Measurements from ENCODE around the gene FBXO15.

FBXO15 gene

DNA sequence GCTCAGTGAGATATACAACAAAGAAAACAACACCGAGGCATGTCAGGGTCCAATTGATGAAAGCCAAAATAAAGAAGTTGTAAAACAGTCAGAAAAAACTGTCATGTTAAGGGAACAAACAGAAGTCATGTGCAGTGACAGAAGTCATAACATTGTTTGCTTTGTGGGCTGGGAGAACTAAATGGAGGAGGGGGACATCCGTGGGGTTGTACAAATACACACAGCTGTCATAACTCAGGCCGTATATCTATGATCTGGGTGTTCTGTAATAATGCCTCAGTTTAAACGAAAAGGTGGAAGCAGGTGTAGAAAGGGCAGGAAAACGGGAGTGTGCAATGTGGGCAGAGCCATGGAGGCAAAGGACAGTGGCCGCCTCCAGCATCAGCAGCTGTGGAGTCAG, 28.0 kb upstream of the FBXO15 start:
- DNase-seq (ENCODE audit: low read depth): no peak
- H3K4me3 ChIP-seq (ENCODE audit: low read depth, low read length): no peak overlapping the region
- in situ Hi-C loops (cut with HindIII; ENCODE audit: low sequenced_read_pairs): loop anchor here (25.0 kb wide), 2 partner anchors 162 to 287 kb away; partner anchors contain the start of gene DIPK1C
- no peak for TF ChIP-seq CTCF (IDR thresholded peaks at IDR 0.05; ENCODE audit: low read depth, low read length, missing control alignments)

DNA sequence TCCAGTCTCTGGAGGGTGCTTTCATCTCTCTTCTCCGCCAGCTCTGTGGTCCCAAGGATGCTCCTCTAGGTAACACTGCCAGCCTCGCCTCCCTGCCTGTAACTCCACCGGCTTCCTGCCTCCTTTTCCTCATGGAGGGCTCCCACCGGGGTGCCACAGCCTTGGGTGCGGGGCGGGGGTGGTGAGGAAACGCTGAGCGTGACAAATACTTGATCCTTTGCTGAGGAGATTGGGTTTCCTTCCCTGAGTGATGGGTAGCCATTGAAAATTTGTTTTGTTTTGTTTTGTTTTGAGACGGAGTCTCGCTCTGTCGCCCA, 25.8 kb upstream of the FBXO15 start:
- H3K4me3 ChIP-seq (ENCODE audit: low read depth, low read length): no peak overlapping the region
- in situ Hi-C loops (cut with HindIII; ENCODE audit: low sequenced_read_pairs): loop anchor here (25.0 kb wide), 1 partner anchor 89 kb away; no protein-coding TSS in a partner anchor
- no peak for TF ChIP-seq CTCF (IDR thresholded peaks at IDR 0.05; ENCODE audit: low read depth, low read length, missing control alignments)
- no peak for DNase-seq (ENCODE audit: low read depth)

DNA sequence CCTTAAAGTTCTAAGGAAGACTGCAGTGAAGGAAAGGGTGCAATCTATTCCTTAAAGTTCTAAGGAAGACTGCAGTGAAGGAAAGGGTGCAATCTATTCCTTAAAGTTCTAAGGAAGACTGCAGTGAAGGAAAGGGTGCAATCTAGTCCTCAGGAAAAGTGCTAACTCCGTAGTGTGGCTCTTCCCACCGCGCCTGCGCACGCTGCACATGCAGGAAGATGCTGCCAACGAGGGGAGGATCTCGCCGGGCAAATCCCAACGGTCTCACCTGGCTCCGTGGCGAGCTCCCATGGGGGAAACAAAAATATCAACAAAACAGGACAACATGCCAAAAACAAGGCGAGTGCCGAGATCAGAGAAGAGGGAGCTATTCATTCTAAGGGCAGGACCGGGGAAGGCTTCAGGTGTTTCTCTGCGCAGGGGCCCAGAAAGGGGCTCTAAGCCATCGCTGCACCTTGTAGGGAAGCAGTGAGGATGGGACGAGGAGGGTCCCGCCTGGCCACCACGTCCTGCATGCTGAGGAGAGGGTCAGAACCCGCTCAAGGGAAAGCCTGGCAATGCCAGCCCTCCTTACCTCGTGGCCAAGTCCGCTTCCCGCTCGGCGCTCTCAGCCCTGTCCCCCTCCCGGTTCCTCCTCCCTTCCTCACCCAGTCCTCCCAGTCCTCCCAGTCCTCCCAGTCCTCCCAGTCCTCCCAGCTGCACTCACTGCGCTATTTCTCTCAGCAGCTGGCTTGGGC, 25.2 kb upstream of the FBXO15 start:
- DNase-seq (ENCODE audit: low read depth): no peak
- H3K4me3 ChIP-seq (ENCODE audit: low read depth, low read length): no peak overlapping the region
- in situ Hi-C loops (cut with HindIII; ENCODE audit: low sequenced_read_pairs): loop anchor here (25.0 kb wide), 1 partner anchor 89 kb away; no protein-coding TSS in a partner anchor
- no peak for TF ChIP-seq CTCF (IDR thresholded peaks at IDR 0.05; ENCODE audit: low read depth, low read length, missing control alignments)

DNA sequence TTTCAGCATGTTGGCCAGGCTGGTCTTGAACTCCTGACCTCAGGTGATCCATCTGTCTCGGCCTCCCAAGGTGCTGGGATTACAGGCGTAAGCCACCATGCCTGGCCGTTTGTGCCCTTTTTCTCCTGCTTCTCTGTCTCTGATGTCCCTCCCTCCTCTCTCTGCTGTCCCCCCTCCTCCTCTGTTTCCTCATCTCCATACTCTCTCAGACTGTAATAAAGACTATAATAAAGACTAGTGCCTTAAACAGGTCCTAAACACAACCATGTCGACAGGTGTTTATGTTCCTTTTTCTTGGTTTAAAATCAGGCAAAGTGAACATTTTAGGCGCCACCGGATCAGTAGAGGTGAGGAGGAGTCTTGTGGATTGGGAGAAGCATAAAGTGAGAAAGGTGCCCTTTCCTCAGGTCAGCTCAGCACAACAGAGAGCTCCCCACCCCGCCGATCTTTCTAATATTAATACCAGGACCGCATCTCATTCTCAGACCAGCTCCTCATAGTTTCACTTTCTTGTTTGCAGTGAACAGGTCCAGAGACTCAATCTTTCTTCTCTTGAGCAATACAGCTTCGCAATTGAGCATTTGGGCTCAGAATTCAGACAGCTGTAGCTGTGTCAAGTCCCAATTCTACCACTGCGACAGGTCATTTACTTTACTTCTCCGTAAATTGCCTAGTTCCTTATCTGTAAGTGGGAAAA, 24.4 kb upstream of the FBXO15 start:
- no peak for DNase-seq (ENCODE audit: low read depth)
- H3K4me3 ChIP-seq (ENCODE audit: low read depth, low read length): no peak overlapping the region
- in situ Hi-C loops (cut with HindIII; ENCODE audit: low sequenced_read_pairs): loop anchor here (25.0 kb wide), 1 partner anchor 90 kb away; no protein-coding TSS in a partner anchor
- no peak for TF ChIP-seq CTCF (IDR thresholded peaks at IDR 0.05; ENCODE audit: low read depth, low read length, missing control alignments)

DNA sequence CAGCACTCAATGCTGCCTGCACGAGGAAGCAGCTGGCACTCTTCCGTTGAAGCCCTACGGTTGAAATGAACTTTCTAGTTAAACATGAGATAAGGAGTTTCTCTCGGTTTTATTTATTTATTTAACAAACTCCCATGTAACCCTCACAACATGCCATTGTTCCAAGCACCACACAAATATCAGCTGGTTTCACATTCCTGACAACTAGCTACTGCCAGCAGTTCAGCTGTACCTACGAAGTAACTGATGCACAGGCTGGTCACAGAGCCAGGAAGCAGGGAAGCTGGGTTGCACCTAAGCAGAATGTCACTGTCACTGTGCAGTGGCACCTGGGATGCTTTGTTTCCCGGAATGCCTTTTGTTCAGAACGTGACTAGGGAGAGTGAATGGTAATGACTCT, 18.8 kb upstream of the FBXO15 start:
- DNase-seq (ENCODE audit: low read depth): no peak
- in situ Hi-C loops (cut with HindIII; ENCODE audit: low sequenced_read_pairs): loop anchor here (25.0 kb wide), 1 partner anchor 96 kb away; no protein-coding TSS in a partner anchor
- no peak for TF ChIP-seq CTCF (IDR thresholded peaks at IDR 0.05; ENCODE audit: low read depth, low read length, missing control alignments)

GRCh38 chr18:74163019-74163660, 15.5 kb upstream of the FBXO15 start:
- no peak for DNase-seq (ENCODE audit: low read depth)
- in situ Hi-C loops (cut with HindIII; ENCODE audit: low sequenced_read_pairs): loop anchor here (25.0 kb wide), 1 partner anchor 99 kb away; no protein-coding TSS in a partner anchor

More for the DNA sequence above, 18.8 kb upstream of the FBXO15 start:
- no peak overlapping the region for H3K4me3 ChIP-seq (ENCODE audit: low read depth, low read length)

More at GRCh38 chr18:74163019-74163660, 15.5 kb upstream of the FBXO15 start:
- no peak for TF ChIP-seq CTCF (IDR thresholded peaks at IDR 0.05; ENCODE audit: low read depth, low read length, missing control alignments)
- no peak overlapping the region for H3K4me3 ChIP-seq (ENCODE audit: low read depth, low read length)
